ENCODE results near the gene PTPRK. TPM values are rescaled to one million over a fixed set of nuclear protein-coding genes. Genes with fewer than 3 reads are reported as not detected.

The PTPRK gene
- total and polyA plus RNA-seq, 2 experiments from 2014 or later: 26.9 to 56.4 TPM

DNA sequence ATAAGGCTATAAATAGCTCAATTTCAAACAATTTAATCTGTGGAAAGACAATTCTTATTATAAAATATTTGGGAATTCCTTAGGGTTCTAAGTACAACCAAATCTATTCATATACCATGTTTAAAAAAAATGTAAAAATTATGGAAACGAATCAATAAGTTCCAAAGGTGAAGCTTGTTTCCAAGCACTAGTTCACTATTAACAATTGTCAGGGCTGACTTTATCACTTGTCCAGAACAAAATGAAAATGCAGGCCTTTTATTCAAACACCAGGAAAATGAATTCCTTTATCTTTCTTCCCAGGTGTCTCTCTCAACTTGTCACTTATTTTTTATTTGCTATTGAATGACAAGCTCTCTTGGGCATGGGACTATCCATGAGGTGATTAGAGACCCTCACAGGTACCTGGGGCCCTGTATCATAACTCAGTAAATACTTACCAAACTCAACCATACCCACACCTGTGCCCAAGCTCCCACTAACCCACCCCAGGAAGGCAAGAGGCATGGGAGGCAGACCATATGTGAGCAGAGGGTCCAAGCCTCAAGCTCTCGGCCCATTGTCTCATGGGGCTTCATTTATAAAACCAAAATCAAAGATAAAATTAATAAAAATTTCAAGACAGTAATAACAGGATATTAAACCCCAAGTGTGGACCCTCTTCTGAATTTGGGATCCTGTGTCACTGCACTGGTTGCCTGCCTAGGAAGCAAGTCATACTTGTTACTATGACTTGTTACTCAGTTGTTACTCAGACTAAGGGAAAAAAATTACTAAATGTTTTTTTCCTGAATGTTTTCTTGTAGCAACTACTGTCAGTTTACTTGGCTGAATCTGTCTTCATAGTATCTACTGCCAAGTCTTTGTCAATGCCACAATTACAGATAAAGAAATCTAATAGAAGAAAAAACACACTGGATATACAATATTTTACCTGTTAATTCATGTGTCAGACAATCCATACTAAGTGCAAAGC, 54.7 kb downstream of the PTPRK start (continued):
- TF ChIP-seq, protein P1, sequence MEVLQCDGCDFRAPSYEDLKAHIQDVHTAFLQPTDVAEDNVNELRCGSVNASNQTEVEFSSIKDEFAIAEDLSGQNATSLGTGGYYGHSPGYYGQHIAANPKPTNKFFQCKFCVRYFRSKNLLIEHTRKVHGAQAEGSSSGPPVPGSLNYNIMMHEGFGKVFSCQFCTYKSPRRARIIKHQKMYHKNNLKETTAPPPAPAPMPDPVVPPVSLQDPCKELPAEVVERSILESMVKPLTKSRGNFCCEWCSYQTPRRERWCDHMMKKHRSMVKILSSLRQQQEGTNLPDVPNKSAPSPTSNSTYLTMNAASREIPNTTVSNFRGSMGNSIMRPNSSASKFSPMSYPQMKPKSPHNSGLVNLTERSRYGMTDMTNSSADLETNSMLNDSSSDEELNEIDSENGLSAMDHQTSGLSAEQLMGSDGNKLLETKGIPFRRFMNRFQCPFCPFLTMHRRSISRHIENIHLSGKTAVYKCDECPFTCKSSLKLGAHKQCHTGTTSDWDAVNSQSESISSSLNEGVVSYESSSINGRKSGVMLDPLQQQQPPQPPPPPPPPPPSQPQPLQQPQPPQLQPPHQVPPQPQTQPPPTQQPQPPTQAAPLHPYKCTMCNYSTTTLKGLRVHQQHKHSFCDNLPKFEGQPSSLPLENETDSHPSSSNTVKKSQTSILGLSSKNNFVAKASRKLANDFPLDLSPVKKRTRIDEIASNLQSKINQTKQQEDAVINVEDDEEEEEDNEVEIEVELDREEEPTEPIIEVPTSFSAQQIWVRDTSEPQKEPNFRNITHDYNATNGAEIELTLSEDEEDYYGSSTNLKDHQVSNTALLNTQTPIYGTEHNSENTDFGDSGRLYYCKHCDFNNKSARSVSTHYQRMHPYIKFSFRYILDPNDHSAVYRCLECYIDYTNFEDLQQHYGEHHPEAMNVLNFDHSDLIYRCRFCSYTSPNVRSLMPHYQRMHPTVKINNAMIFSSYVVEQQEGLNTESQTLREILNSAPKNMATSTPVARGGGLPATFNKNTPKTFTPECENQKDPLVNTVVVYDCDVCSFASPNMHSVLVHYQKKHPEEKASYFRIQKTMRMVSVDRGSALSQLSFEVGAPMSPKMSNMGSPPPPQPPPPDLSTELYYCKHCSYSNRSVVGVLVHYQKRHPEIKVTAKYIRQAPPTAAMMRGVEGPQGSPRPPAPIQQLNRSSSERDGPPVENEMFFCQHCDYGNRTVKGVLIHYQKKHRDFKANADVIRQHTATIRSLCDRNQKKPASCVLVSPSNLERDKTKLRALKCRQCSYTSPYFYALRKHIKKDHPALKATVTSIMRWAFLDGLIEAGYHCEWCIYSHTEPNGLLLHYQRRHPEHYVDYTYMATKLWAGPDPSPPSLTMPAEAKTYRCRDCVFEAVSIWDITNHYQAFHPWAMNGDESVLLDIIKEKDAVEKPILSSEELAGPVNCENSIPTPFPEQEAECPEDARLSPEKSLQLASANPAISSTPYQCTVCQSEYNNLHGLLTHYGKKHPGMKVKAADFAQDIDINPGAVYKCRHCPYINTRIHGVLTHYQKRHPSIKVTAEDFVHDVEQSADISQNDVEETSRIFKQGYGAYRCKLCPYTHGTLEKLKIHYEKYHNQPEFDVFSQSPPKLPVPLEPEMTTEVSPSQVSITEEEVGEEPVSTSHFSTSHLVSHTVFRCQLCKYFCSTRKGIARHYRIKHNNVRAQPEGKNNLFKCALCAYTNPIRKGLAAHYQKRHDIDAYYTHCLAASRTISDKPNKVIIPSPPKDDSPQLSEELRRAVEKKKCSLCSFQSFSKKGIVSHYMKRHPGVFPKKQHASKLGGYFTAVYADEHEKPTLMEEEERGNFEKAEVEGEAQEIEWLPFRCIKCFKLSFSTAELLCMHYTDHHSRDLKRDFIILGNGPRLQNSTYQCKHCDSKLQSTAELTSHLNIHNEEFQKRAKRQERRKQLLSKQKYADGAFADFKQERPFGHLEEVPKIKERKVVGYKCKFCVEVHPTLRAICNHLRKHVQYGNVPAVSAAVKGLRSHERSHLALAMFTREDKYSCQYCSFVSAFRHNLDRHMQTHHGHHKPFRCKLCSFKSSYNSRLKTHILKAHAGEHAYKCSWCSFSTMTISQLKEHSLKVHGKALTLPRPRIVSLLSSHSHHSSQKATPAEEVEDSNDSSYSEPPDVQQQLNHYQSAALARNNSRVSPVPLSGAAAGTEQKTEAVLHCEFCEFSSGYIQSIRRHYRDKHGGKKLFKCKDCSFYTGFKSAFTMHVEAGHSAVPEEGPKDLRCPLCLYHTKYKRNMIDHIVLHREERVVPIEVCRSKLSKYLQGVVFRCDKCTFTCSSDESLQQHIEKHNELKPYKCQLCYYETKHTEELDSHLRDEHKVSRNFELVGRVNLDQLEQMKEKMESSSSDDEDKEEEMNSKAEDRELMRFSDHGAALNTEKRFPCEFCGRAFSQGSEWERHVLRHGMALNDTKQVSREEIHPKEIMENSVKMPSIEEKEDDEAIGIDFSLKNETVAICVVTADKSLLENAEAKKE (CRISPR knock-in tag; IDR thresholded peaks at IDR 0.05): no peak
- TF ChIP-seq CREB1 (CRISPR knock-in tag; IDR thresholded peaks at IDR 0.05; ENCODE audit: low read depth): no peak
- TF ChIP-seq EZH2 (IDR thresholded peaks at IDR 0.05; ENCODE audit: low read depth, unreplicated experiment): no peak
- TF ChIP-seq NANOG (IDR thresholded peaks at IDR 0.05; ENCODE audit: borderline replicate concordance): no peak
- no peak for TF ChIP-seq STAT1 (IDR thresholded peaks at IDR 0.05; ENCODE audit: unreplicated experiment)

DNA sequence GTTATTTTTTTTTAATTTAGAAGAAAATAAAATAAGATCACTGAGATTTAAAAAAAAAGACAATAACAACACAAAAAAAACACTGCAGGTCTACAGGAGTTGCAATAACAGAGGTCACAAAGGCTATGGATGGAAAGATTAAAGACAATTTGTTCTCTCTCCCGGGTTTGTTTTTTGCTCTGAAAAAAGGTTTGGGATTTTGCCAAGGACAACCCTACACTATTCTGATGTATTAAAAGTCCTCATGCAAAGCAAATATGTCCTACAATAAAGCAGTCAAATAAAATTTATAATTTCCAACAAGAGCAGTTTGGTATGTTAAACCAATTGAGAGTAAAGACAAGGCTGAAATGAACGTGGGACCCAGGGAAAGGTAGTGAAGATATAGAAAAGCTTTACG, 55.6 kb downstream of the PTPRK start:
- no peaks in the 10 kb centered on the region for H3K36me3 Mint-ChIP-seq (ENCODE audit: low read depth)
- H3K4me3 Mint-ChIP-seq: no peak overlapping the region
- Histone ChIP-seq H3K79me2 (replicated peaks; ENCODE audit: insufficient read depth) (peaks cover 75% of the 10 kb centered on the region), H3K4me2 (no peak overlapping the region), H2AFZ (no peak overlapping the region), H3K4me3 (no peak overlapping the region), H3F3A (replicated peaks; ENCODE audit: low read depth) (no peaks in the 10 kb centered on the region), H3K27ac (ENCODE audit: low read depth) (no peak overlapping the region), H3K9me2 (ENCODE audit: insufficient read depth) (no peaks in the 10 kb centered on the region), H3K4me1 (ENCODE audit: insufficient read depth) (0 out of 2 replicates have a peak, but pooled peaks cover 3% of the 10 kb centered on the region), H3K27me3 (ENCODE audit: insufficient read depth) (no peaks in the 10 kb centered on the region), H3K36me3 (ENCODE audit: insufficient read depth) (no peaks in the 10 kb centered on the region), H4K20me1 (replicated peaks; ENCODE audit: insufficient read depth) (no peaks in the 10 kb centered on the region; the same call in 1 of the 2 replicates)
- H3K9me3 Mint-ChIP-seq: no peaks in the 10 kb centered on the region
- H3K27me3 Mint-ChIP-seq (ENCODE audit: insufficient read depth, low read depth, poor library complexity): no peaks in the 10 kb centered on the region
- ATAC-seq (no peak), DNase-seq (ENCODE audit: low spot score) (no peak)
- H3K27ac Mint-ChIP-seq: no peak overlapping the region
- H3K4me1 Mint-ChIP-seq: peaks cover 2% of the 10 kb centered on the region; the same call in 1 of the 3 replicates
- TF ChIP-seq NANOG (IDR thresholded peaks at IDR 0.05; ENCODE audit: borderline replicate concordance) (no peak), ZNF331 (CRISPR knock-in tag; IDR thresholded peaks at IDR 0.05; ENCODE audit: low read depth) (no peak), EZH2 (IDR thresholded peaks at IDR 0.05; ENCODE audit: low read depth, unreplicated experiment) (no peak), JUNB (IDR thresholded peaks at IDR 0.05; ENCODE audit: unreplicated experiment) (no peak), CREB1 (CRISPR knock-in tag; IDR thresholded peaks at IDR 0.05; ENCODE audit: low read depth) (no peak), EZH2phosphoT487 (IDR thresholded peaks at IDR 0.05; ENCODE audit: unreplicated experiment) (no peak)
- TF ChIP-seq, protein P2, sequence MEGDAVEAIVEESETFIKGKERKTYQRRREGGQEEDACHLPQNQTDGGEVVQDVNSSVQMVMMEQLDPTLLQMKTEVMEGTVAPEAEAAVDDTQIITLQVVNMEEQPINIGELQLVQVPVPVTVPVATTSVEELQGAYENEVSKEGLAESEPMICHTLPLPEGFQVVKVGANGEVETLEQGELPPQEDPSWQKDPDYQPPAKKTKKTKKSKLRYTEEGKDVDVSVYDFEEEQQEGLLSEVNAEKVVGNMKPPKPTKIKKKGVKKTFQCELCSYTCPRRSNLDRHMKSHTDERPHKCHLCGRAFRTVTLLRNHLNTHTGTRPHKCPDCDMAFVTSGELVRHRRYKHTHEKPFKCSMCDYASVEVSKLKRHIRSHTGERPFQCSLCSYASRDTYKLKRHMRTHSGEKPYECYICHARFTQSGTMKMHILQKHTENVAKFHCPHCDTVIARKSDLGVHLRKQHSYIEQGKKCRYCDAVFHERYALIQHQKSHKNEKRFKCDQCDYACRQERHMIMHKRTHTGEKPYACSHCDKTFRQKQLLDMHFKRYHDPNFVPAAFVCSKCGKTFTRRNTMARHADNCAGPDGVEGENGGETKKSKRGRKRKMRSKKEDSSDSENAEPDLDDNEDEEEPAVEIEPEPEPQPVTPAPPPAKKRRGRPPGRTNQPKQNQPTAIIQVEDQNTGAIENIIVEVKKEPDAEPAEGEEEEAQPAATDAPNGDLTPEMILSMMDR (conservative IDR thresholded peaks at IDR 0.05; ENCODE audit: low read depth in 2 of 2): no peak
- TF ChIP-seq, protein P3, sequence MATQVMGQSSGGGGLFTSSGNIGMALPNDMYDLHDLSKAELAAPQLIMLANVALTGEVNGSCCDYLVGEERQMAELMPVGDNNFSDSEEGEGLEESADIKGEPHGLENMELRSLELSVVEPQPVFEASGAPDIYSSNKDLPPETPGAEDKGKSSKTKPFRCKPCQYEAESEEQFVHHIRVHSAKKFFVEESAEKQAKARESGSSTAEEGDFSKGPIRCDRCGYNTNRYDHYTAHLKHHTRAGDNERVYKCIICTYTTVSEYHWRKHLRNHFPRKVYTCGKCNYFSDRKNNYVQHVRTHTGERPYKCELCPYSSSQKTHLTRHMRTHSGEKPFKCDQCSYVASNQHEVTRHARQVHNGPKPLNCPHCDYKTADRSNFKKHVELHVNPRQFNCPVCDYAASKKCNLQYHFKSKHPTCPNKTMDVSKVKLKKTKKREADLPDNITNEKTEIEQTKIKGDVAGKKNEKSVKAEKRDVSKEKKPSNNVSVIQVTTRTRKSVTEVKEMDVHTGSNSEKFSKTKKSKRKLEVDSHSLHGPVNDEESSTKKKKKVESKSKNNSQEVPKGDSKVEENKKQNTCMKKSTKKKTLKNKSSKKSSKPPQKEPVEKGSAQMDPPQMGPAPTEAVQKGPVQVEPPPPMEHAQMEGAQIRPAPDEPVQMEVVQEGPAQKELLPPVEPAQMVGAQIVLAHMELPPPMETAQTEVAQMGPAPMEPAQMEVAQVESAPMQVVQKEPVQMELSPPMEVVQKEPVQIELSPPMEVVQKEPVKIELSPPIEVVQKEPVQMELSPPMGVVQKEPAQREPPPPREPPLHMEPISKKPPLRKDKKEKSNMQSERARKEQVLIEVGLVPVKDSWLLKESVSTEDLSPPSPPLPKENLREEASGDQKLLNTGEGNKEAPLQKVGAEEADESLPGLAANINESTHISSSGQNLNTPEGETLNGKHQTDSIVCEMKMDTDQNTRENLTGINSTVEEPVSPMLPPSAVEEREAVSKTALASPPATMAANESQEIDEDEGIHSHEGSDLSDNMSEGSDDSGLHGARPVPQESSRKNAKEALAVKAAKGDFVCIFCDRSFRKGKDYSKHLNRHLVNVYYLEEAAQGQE (IDR thresholded peaks at IDR 0.05; ENCODE audit: unreplicated experiment): no peak
